HG03103 (cell line): ENCODE measurements around the gene DCTN4.

Source experiments
- ATAC-seq: cut with Tn5 transposase; IDR thresholded peaks from one replicate; pipeline ENCODE4 v1.9.1; 2021; ENCODE audit warnings: low read depth; ENCODE audit not compliant: unreplicated experiment

The DCTN4 gene

DNA sequence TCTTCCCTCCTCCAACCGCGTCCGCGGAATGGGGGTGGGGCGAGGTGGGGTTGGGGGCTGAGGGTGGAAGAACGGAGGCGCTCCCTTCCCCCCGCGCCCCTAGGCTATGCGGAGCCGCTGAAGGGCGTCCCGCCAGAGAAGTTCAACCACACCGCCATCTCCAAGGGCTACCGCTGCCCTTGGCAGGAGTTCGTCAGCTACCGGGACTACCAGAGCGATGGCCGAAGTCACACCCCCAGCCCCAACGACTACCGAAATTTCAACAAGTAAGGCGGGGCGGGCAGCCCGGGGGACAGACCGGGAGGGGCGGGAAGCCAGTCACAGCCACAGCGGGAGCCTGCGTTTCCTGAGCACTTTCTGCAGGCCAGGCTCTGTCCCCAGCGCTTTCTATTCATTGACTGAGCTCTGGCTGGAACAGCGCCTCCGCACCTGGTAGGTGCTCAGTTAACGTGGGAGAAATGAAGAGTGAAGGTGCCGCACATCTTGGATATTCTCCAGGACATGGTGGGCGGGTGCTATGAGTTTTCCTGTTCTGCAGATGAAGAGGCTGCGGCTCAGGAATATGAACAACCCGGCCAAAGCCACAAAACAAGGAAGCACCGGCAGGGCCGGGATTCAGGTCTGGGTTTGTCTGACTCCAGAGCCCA lies 86.5 kb downstream of the DCTN4 start:
- no peak for ATAC-seq

- ATAC-seq: no peak
Observed at GRCh38 chr5:150671509-150672236, 87.1 kb downstream of the DCTN4 start.

DNA sequence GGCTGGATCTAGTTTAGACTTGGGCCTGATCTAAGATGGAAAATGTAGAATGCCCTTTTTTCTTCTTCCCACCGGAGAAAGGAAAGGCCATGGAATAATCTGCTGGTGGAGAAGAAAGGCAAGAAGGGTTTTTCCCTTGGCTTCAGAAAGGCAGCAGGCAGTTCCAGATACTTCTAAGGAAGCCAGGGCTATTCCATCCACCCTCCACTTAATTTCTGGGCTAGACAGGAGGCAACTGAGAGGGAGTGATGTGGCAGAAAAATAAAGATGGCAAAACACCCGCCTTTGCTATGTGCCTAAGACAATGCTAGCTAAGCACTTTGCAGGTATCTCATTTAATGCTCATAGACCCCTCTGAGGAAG lies 87.9 kb downstream of the DCTN4 start:
- ATAC-seq: no peak

DNA sequence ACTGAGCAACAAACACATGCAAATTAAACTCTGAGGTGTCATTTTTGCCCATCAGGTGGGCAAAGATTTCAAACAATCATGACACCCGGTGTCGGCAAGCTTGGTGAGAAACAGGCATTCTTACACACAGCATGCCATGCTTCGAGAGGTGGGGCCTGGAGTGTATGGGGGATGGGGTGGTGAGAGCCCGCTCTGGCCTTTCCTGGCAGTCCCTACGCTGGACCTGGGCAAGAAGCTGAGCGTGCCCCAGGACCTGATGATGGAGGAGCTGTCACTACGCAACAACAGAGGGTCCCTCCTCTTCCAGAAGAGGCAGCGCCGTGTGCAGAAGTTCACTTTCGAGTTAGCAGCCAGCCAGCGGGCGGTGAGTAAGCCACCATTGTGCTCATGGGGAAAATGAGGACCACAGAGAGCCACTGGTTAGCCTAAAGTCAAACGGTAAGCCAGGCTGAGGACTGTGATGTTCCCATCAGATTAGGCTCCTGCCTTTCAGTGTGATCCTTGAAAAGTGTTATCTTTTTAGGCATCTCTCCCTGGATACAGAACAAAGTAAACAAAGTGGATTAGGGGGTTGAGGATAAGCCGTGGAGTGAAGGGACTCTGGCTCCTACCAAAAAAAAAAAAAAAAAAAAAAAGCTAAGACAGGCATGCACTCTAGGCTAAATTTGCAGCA lies 88.4 kb downstream of the DCTN4 start:
- ATAC-seq: no peak

- no peak for ATAC-seq
Observed at GRCh38 chr5:150665044-150665443, 93.8 kb downstream of the DCTN4 start.

GRCh38 chr5:150663936-150664335 lies 94.9 kb downstream of the DCTN4 start:
- no peak for ATAC-seq

- ATAC-seq: no peak
Observed at GRCh38 chr5:150662731-150663516, 95.9 kb downstream of the DCTN4 start.

GRCh38 chr5:150661821-150662596 lies 96.8 kb downstream of the DCTN4 start:
- ATAC-seq: no peak

DNA sequence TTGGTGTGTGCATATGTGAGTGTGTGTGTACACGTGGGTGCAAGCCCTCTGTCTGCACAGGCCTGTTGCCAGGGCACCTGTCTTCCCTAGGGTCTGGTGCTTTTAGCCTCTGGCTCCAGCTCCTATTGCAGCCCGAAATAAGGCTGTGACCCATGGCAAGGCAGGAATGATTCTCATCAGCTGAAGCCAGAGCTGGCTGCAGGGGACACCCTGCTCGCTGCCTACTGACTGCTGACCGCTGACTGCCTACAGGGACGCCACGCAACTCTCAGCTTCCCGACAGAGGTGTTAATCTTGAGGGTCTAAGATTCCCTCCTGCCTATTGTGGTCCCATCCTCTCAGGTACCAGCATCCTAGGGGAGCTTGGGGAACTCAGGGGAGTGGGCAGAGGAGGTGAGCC lies 97.7 kb downstream of the DCTN4 start, which contains the start of gene MYOZ3:
Gene MYOZ3 (plus strand): TSS at position 166 of the 400 bp plus-strand sequence. CDS start 1,691 bp downstream, outside the sequence.
- ATAC-seq: no peak

- ATAC-seq: no peak
Observed at GRCh38 chr5:150660108-150660831, 98.5 kb downstream of the DCTN4 start.

DNA sequence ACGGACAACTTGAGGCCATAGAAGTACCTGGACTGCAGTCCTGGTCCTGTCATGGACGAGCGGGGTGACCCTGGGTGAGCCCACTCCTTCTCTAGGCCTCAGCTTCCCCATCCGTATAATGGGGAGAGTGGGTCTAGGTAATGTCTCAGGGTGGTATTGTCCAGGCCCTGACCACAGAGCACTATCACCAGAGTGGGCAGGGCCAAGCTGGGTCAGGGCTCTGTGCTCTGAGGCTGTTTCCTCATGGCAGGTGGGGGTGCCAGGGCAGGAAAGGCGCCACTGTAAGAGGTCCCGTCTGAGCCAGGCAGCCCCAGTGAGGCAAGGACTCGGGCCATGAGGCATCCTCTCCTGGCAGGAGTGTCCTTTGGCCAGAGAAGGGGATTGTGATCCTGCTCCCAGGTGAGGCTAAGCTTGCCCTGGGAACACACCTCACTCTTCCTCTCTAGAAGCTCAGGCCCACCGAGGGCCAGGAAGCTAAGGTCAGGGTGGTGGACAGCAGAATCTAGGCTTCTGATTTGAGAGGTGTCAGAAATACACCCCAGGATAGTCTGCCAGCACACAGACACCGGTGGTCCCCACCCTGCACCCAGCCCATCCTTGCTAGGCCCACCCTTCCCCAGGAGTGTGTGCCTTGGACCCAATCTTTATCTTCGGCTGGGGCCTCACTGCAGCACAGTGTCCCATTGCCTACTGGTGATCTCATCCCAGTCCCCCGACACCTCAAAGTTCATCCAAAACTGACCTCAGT lies 99.3 kb downstream of the DCTN4 start:
- no peak for ATAC-seq

DNA sequence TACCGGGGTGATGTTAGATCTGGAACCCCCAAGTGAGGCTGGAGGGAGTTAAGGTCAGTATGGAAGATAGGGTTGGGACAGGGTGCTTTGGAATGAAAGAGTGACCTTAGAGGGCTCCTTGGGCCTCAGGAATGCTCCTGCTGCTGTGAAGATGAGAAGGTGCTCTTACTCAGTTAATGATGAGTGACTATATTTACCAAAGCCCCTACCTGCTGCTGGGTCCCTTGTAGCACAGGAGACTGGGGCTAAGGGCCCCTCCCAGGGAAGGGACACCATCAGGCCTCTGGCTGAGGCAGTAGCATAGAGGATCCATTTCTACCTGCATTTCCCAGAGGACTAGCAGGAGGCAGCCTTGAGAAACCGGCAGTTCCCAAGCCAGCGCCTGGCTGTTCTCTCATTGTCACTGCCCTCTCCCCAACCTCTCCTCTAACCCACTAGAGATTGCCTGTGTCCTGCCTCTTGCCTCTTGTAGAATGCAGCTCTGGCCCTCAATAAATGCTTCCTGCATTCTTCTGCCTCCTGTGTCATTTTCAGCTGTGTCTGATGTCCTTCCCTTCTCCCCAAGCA lies 100.0 kb downstream of the DCTN4 start:
- ATAC-seq: no peak
